SK-N-SH treated with all-trans-retinoic acid at 6 μM for 48 hours (cell line): ENCODE data around the gene FAM167B.
A peak's percentile ranks its signal among the peaks of the same experiment; 100 is the strongest.

Source experiments
- ATAC-seq: fragments of 200-7000 bp; cut with Tn5 transposase; 3 replicates; pipeline ENCODE4 v1.9.1; 2020; ENCODE audit warnings: mild to moderate bottlenecking, moderate library complexity
- ARNTL ChIP-seq: fragments of 450-650 bp; formaldehyde crosslinking; IDR thresholded peaks from 2 replicates; pipeline ENCODE4 v1.5.0; 2020; ENCODE audit warnings: low read depth, mild to moderate bottlenecking, moderate library complexity, borderline replicate concordance
- CREB5 ChIP-seq: fragments of 250-450 bp; sonication (Bioruptor Pico); IDR thresholded peaks from 2 replicates; pipeline ENCODE4 v1.5.1; 2020; ENCODE audit warnings: low read depth, mild to moderate bottlenecking, moderate library complexity
- CSDC2 ChIP-seq: fragments of 250-450 bp; sonication (Bioruptor Pico); IDR thresholded peaks from 2 replicates; pipeline ENCODE4 v1.5.0; 2020; ENCODE audit warnings: mild to moderate bottlenecking, moderate library complexity
- CSRNP3 ChIP-seq: fragments of 250-450 bp; sonication (Bioruptor Pico); IDR thresholded peaks from 2 replicates; pipeline ENCODE4 v1.5.1; 2021; ENCODE audit warnings: mild to moderate bottlenecking, moderate library complexity
- ESRRG ChIP-seq: fragments of 250-450 bp; sonication (Bioruptor Pico); IDR thresholded peaks from 2 replicates; pipeline ENCODE4 v1.6.1; 2021; ENCODE audit warnings: mild to moderate bottlenecking
- GLIS3 ChIP-seq: fragments of 250-450 bp; sonication (Bioruptor Pico); IDR thresholded peaks from 2 replicates; pipeline ENCODE4 v1.5.0; 2020; ENCODE audit warnings: mild to moderate bottlenecking, moderate library complexity
- OSR1 ChIP-seq: fragments of 250-450 bp; sonication (Bioruptor Pico); IDR thresholded peaks from 2 replicates; pipeline ENCODE4 v1.8.0; 2022; ENCODE audit warnings: moderate library complexity, mild to moderate bottlenecking, inconsistent platforms
- PATZ1 ChIP-seq: fragments of 250-450 bp; sonication (Bioruptor Pico); IDR thresholded peaks from 2 replicates; pipeline ENCODE4 v1.8.0; 2020; ENCODE audit warnings: mild to moderate bottlenecking, moderate library complexity, borderline replicate concordance
- RARB ChIP-seq: fragments of 250-450 bp; sonication (Bioruptor Pico); IDR thresholded peaks from 2 replicates; pipeline ENCODE4 v1.8.0; 2021; ENCODE audit warnings: mild to moderate bottlenecking, moderate library complexity
- SNAI2 ChIP-seq: fragments of 250-450 bp; sonication (Bioruptor Pico); IDR thresholded peaks from 2 replicates; pipeline ENCODE4 v1.5.0; 2020; ENCODE audit warnings: mild to moderate bottlenecking, moderate library complexity
- TOX ChIP-seq: fragments of 250-450 bp; sonication (Bioruptor Pico); IDR thresholded peaks from 2 replicates; pipeline ENCODE4 v1.8.0; 2021; ENCODE audit warnings: mild to moderate bottlenecking, moderate library complexity, borderline replicate concordance
- ZC3H10 ChIP-seq: fragments of 250-450 bp; sonication (Bioruptor Pico); IDR thresholded peaks from 2 replicates; pipeline ENCODE4 v1.5.1; 2021; ENCODE audit warnings: mild to moderate bottlenecking, moderate library complexity
- ZFP3 ChIP-seq: fragments of 250-450 bp; sonication (Bioruptor Pico); IDR thresholded peaks from 2 replicates; pipeline ENCODE4 v1.5.0; 2020; ENCODE audit warnings: mild to moderate bottlenecking, moderate library complexity
- ZNF565 ChIP-seq: fragments of 450-650 bp; formaldehyde crosslinking; conservative IDR thresholded peaks from 2 replicates; pipeline ENCODE4 v1.5.0; 2020; ENCODE audit warnings: low read depth, mild to moderate bottlenecking, moderate library complexity
- ZNF70 ChIP-seq: fragments of 450-650 bp; formaldehyde crosslinking; IDR thresholded peaks from 2 replicates; pipeline ENCODE4 v1.5.0; 2020; ENCODE audit warnings: mild to moderate bottlenecking, moderate library complexity
- ZNF8 ChIP-seq: fragments of 450-650 bp; formaldehyde crosslinking; IDR thresholded peaks from 2 replicates; pipeline ENCODE4 v1.5.0; 2020; ENCODE audit warnings: mild to moderate bottlenecking, moderate library complexity
- TF ChIP-seq, protein P1 (sequence below): fragments of 250-450 bp; sonication (Bioruptor Pico); IDR thresholded peaks from 2 replicates; pipeline ENCODE4 v1.8.0; 2021; ENCODE audit warnings: low read depth, mild to moderate bottlenecking, moderate library complexity, borderline replicate concordance

The FAM167B gene

DNA sequence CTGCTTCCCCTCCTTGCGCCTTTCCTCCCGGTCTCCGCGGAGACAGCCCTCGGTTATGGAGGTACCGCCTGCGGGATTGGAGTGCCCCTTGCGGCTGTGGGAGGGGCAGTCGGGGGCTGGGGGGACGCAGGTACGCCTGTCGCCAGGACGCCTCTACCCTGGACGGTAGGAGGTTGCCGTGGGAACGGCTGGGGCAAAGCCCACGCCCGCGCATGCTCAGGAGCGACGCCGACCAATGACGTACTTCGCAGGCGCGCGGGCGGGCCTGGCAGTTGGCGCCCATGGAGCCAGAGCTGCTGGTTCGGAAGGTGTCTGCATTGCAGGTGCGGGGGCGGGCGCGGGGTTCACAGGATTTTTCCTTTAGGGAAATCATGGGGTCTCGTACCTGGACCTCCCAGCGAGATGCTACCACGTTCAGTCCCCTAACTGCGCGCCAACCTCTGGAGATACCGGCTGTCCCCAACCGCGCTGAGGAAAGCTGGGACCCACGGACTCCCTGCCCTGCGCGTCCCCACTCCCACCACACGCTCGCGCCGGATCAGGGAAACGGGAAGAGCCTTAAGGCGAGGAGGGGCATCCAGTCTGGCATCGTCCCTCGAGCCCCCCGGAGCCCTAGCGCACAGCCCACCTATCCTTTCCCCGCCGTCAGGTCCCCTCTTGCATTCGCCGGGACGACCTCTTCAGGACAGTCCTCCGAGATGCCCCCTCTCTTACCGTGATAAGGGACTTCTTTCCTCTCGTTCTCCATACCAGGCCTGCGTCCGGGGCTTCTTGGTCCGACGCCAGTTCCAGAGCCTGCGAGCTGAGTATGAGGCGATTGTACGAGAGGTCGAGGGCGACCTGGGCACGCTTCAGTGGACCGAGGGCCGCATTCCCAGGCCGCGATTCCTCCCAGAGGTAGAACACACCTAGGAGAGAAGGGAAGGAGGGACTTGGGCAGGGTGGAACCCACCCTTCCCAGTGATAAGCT, 41.3 kb upstream of the FAM167B start, which contains the start of gene IQCC:
TSS of gene IQCC (plus strand) at position 271 of the 970 bp plus-strand sequence. CDS start at position 282, 11 bp downstream.
- ATAC-seq: peak; percentile 72
- 0 out of 2 replicates have a peak, but pooled peaks have one; percentile 38 for TF ChIP-seq CSRNP3
- TF ChIP-seq CSDC2: no peak
- TF ChIP-seq ZNF70 (CRISPR knock-in tag): peak; percentile 77
- TF ChIP-seq, all 23 proteins: peak for 2

DNA sequence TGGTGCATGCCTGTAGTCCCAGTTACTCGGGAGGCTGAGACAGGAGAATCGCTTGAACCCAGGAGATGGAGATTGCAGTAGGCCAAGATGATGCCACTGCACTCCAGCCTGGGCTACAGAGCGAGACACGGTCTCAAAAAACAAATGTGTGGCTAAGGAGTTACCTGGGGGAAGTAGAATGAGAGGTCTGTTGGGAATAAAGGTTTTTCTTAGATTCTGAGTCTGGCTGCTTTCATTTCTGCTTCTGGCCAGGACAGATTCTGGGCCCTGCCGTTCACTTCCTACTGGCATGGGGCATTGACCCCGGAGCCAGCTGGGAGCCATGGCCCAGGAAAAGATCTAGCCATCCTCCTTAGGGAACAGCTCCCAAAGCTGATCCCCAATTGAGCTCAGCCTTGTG, 38.6 kb upstream of the FAM167B start:
- ATAC-seq: no peak
- TF ChIP-seq CSRNP3: no peak
- TF ChIP-seq OSR1 (CRISPR knock-in tag): no peak
- no peak for TF ChIP-seq GLIS3 (CRISPR knock-in tag)
- no peak for TF ChIP-seq ZNF565
- TF ChIP-seq TOX: no peak
- no peak for TF ChIP-seq PATZ1
- TF ChIP-seq ESRRG (CRISPR knock-in tag): no peak
- TF ChIP-seq ZC3H10 (CRISPR knock-in tag): no peak
- no peak for TF ChIP-seq CREB5 (CRISPR knock-in tag)
- no peak for TF ChIP-seq ZNF8 (CRISPR knock-in tag)
- TF ChIP-seq SNAI2 (CRISPR knock-in tag): no peak

DNA sequence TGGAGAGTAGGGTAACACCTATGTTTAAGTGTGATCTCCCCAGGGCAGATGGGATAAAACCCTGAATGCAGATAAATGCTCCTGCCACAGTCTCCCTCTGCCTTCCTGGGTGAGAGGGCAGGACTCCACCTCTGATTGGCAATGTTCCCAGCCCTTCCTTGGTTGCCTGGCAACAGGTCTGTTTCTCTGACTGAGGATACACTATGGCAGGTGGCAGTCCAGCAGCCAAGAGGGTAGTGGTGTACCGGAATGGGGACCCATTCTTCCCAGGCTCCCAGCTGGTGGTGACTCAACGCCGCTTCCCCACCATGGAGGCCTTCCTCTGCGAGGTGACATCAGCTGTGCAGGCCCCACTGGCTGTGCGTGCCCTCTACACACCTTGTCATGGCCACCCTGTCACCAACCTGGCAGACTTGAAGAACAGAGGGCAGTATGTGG, 38.1 kb upstream of the FAM167B start, which contains the start of gene DCDC2B:
TSS of gene DCDC2B (plus strand) at position 199 of the 438 bp plus-strand sequence. CDS start at position 204, 5 bp downstream.
- peak; percentile 4; the same call in 2 of the 3 replicates for ATAC-seq
- TF ChIP-seq ZNF8 (CRISPR knock-in tag) (0 out of 2 replicates have a peak, but pooled peaks have one; percentile 40), ZFP3 (no peak), SNAI2 (CRISPR knock-in tag) (no peak)

DNA sequence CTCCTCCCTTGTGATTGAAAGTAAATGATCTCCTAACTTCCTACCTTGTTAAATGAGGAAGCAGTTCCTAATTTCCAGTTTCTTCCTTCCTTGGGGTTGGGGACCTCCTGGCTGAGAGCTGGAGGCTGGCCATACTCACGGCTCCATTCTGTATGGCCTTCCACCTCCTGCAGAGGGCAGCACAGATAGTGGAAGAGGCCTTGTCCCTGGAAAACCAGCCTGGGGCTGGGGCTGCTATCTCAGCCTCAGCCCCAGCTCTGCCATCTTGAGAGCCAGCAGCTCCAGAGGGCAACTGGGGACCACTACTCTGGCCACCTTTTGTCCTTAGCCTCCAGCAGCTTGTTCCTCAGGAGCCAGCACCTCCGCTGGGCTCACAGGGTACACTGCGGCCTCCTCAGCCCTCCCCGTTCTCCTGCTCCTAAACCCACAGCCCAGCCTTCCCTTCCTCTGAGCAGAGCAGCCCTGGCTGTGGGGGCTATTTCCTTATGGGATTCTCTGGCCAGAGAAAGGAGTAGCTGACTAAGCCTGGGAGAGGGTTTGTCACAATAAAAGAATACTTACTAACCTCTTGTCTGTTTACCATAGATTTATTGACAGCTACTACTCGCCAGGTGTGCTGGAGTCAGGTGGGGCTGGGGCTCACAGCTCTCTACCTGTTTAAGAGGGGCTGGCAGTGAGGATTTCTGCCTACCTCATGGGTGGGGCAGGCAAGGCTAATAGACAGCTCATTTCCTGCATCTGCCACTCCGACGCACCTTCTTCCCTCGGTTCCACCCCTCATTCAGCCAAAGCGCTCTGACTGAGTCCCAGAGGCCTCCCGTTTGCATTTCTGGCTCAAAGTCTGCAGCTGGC, 31.2 kb upstream of the FAM167B start:
- TF ChIP-seq TOX: no peak
- TF ChIP-seq ARNTL (CRISPR knock-in tag): no peak
- no peak for TF ChIP-seq ZNF70 (CRISPR knock-in tag)
- no peak for TF ChIP-seq GLIS3 (CRISPR knock-in tag)
- no peak for TF ChIP-seq PATZ1
- TF ChIP-seq ZNF565: no peak
- TF ChIP-seq, protein P1, sequence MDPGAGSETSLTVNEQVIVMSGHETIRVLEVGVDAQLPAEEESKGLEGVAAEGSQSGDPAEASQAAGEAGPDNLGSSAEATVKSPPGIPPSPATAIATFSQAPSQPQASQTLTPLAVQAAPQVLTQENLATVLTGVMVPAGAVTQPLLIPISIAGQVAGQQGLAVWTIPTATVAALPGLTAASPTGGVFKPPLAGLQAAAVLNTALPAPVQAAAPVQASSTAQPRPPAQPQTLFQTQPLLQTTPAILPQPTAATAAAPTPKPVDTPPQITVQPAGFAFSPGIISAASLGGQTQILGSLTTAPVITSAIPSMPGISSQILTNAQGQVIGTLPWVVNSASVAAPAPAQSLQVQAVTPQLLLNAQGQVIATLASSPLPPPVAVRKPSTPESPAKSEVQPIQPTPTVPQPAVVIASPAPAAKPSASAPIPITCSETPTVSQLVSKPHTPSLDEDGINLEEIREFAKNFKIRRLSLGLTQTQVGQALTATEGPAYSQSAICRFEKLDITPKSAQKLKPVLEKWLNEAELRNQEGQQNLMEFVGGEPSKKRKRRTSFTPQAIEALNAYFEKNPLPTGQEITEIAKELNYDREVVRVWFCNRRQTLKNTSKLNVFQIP (CRISPR knock-in tag): no peak
- no peak for TF ChIP-seq RARB
- ATAC-seq: peak; percentile 96
